ENCODE data around the gene ETDB. TPM values are rescaled to one million over a fixed set of nuclear protein-coding genes. Genes with fewer than 3 reads are reported as not detected.

The ETDB gene
- not detected in 2 replicates for total RNA-seq

GRCh38 chrX:135120056-135120576 lies at the start of gene ETDB:
TSS of gene ETDB (minus strand) at chrX:135120526. CDS start at chrX:135119261, 1,265 bp downstream.

Other genes with a start within 250 kb of the ETDB start
- 17.3 and 29.0 TPM in 2 replicates for gene MOSPD1, start 205.3 kb downstream of the ETDB start, total RNA-seq
- 7.2 and 7.9 TPM in 2 replicates for gene SMIM10, start 129.5 kb downstream of the ETDB start, total RNA-seq
- 9.7 and 13.0 TPM in 2 replicates for gene RTL8B, start 98.0 kb downstream of the ETDB start, total RNA-seq
- gene RTL8C, start 88.2 kb downstream of the ETDB start, total RNA-seq: 215 and 261 TPM in 2 replicates
- gene RTL8A, start 68.4 kb downstream of the ETDB start, total RNA-seq: 22.2 and 48.9 TPM in 2 replicates
- 2.8 and 3.3 TPM in 2 replicates for gene SMIM10L2B, start 21.8 kb downstream of the ETDB start, total RNA-seq
- not detected in 2 replicates for gene CT55, start 50.9 kb upstream of the ETDB start, total RNA-seq
- gene ETDA, start 131.5 kb upstream of the ETDB start, total RNA-seq: not detected in 2 replicates
- gene ETDC, start 189.0 kb upstream of the ETDB start, total RNA-seq: not detected in 2 replicates
- gene ZNF75D, start 223.6 kb upstream of the ETDB start, total RNA-seq: 4.3 and 4.9 TPM in 2 replicates
- gene ZNF449, start 224.3 kb upstream of the ETDB start, total RNA-seq: 7.6 and 9.1 TPM in 2 replicates

Measured in pericardium fibroblast (primary cell).